Stimulated activated CD8-positive, alpha-beta memory T cell treated with anti-CD3 and anti-CD28 coated beads, Interleukin-4, amount 100 ng/mL, for 4 hours (primary cell): ENCODE data around the gene PSMD12.
"Not testable (repeated sequence)": the region's sequence is repeated elsewhere in the genome, so short reads cannot be mapped to it uniquely, and the experiment has no call there.

Source experiments
- DNase-seq, 2 donors: peaks; one replicate each; pipeline ENCODE4 v3.0.0-alpha.2; 2020; ENCODE audit warnings: low read depth in 2 of 2, low spot score in 1 of 2

The PSMD12 gene

DNA sequence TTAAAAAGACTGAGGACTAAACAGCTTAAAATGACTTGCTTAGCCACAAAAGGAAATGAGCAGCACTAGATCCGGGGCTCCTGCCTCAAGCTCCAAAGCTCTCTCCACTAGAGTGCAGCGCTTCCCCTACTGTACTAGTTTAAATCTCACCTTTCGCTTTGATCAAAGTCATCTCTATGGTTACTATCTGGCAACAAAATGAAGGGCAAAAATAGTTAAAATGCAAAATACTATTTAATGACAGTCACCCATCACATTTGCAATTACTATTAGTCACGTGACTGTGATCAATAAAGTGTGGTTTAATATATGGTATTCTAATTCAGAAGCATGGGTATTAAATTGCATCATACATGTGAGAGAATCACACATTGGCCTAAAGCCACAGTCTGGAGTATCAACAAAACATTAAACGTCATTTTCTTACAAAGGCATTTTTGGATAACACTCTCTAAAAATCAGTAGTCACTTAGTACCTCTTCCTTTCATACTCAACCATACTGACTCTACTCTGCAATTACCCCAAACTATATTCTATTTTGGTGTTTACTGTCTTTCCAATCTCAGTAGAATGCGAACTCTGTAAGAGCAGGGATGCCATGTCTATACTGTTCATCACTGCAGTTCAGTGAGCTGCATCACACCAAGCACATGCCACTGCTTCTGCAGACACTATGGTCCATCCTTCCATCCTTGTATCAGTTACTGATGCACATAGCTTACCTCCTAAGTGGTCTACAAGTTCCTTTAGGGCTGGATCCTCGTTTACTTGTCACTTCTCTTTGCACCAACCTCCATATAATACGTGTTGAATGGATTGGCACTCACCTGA lies 6.2 kb downstream of the PSMD12 start:
- no peak for DNase-seq

DNA sequence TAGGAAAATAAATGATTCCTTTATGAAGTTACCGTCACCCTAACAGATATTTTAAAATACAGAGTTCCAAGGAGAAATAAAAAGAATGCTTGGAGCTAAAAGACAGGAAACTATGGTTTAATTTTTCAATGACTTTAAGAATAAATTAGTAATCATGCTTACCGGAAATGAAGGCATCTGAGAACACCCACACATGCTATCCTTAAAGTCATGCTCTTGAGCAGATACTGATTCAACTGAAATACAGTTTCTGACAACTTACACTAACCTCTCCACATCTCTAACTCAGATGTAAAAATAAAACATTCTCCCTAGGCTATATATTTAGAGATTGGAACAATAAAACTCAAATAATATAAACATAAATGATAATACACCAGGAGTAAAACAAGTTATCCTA lies 7.8 kb downstream of the PSMD12 start:
- no peak for DNase-seq

DNA sequence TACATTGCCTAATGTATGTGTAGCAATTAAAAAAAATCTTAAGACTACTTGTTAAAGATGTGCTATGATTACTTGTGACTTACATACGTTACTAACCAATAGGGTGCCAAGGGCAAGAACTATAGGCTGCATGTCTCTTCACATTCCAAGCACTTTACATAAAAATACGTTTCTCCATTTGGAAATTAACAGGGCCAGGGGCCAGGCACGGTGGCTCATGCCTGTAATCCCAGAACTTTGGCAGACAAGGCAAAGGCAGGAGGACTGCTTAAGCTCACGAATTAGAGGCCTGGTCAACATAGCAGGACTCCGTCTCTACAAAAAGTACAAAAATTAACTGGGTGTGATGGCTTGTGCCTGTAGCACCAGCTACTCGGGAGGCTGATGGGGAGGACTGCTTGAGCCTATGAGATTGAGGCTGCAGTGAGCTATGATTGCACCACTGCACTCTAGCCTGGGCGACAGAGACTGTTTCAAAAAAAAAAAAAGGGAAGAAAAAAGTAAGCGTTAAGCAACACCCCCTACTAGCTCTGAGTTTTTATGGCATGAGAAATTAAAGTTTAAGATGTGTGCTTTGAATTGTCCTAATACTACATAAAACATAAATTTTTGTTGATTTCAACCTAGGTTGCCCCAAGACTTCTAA lies 12.3 kb downstream of the PSMD12 start:
- DNase-seq: no peak

DNA sequence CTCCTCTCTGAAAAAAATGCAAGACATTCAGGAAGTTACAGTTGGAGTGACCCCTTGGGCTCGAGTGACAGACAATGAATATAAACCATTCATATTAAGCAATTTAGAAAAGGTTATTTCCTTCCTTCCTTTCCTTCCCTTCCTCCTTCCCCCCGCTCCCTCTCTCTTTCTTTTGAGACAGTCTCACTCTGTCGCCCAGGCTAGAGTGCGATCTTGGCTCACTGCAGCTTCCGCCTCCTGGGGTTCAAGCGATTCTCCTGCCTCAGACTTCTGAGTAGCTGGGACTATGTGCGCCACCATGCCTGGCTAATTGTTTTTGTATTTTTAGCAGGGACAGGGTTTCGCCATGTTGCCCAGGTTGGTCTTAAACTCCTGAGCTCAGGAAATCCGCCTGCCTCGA lies 13.2 kb downstream of the PSMD12 start:
- no peak for DNase-seq

DNA sequence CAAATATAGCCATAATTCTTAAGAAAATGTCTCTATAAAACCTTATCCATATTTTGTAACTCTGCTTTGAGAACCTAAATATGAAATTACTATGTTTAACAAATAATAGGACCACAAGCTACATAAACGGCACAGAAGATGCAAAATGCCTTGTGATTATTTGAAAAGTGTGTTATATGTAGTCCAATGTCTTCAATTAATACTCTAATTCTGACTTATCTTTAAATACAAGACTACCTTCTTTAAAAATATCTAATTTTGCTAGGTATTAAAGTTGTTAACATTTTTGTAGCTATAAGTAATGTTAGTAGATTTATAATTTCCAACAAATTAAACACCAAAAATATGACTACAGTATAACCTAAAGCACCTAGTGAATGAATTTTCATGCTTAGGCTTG lies 17.0 kb downstream of the PSMD12 start:
- DNase-seq: no peak

DNA sequence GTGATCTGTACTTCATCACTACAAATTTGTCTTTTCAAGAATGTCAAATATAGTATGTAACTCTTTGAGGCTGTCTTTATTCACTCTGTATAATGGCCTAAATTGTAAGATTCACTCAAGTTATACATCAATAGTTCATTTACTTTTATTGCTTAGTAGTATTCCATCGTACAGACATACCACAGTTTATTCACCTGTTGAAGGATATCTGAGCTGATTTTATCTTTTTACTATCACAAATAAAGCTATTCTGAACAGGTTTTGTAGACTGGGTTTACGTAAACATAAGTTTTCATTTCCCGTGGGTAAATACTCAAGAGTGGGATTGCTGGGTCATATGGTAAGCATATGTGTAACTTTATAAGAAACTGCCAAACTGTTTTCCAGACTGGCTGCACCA lies 18.6 kb downstream of the PSMD12 start:
- no peak for DNase-seq

DNA sequence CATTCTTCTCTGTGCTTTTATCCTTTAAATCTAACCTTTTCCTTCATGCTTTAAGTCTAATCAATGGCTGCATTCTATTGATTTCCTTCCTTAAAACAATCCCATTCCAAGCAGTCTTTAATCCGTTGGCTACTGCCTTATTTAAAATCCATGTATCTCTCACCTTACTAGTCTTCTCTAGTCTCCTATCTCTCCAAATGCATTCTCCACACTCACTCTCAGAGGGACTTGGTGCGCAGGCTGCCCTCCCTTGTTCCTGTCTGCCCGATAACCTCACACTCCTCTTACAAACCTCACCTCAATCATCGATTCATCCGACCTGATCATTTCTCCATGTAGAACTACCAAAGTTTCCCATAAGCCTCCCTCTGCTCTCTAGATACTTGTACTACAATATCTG lies 23.1 kb downstream of the PSMD12 start:
- DNase-seq: no peak

DNA sequence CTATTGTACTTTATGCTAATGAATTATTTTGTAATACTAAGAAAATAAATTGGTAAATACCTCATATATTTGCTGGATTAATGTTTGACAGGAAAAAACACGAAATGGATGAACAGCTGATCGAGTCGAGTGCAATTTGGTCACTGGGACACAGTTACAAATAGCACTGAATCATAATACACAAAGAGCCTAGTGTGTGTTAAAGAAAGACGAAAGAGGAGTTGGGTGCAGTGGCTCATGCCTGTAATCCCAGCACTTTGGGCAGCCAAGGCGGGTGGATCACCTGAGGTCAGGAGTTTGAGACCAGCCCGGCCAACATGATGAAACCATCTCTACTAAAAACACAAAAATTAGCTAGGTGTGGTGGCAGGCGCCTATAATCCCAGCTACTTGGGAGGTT lies 28.0 kb downstream of the PSMD12 start:
- not testable (repeated sequence) for DNase-seq

DNA sequence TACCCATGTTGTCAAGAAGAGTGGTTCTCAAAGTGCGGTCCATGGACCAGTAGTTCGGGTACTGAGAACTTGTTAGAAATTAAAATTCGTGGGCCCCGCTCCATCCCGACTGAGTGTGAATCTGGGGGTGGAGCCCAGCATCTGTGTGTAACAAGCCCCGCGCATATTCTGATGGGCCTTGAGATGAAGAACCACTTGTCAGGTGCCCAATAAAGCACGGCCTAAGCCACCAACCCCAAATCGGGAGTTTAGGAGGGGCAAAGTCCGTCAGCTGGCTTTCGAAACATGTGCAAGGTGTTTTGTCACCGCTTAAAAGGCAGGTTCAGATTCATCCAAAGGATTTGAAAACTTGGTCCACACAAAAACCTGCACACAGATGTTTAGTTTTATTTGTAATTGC lies 29.5 kb downstream of the PSMD12 start:
- no peak for DNase-seq

DNA sequence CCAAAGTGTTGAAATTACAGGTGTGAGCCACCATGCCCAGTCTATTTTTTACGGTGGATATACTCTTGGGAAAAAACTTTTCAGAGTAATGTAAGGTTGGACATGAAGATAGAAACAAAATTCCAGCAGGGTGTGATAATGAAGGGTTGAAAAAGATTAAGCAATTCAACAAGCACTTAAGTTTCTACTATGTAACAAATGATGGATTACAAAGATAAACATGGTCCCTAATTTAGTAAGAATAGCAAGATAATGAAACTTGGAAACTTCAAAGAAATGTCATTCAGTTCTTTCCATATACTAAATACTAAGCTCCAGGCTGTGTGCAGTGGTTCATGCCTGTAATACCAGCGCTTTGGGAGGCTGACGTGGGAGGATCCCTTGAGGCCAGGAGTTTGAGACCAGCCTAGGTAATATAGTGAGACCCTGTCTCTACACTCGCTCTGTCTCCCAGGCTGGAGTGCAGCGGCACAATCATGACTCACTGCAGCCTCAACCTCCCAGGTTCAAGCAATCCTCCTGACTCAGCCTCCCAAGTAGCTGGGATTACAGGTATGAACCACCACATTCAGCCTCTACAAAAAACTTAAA lies 31.0 kb downstream of the PSMD12 start:
- no peak for DNase-seq

DNA sequence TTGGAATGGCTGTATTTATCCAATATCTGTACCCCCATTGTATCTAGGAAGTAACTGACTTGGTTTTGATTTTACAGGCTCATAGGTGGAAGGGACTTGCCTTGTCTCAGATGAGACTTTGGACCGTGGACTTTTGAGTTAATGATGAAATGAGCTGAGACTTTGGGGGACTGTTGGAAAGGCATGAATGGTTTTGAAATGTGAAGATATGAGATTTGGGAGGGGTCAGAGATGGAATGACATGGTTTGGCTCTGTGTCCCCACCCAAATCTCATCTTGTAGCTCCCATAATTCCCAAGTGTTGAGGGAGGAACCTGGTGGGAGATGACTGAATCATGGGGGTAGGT lies 34.2 kb downstream of the PSMD12 start:
- DNase-seq: not testable (repeated sequence)

DNA sequence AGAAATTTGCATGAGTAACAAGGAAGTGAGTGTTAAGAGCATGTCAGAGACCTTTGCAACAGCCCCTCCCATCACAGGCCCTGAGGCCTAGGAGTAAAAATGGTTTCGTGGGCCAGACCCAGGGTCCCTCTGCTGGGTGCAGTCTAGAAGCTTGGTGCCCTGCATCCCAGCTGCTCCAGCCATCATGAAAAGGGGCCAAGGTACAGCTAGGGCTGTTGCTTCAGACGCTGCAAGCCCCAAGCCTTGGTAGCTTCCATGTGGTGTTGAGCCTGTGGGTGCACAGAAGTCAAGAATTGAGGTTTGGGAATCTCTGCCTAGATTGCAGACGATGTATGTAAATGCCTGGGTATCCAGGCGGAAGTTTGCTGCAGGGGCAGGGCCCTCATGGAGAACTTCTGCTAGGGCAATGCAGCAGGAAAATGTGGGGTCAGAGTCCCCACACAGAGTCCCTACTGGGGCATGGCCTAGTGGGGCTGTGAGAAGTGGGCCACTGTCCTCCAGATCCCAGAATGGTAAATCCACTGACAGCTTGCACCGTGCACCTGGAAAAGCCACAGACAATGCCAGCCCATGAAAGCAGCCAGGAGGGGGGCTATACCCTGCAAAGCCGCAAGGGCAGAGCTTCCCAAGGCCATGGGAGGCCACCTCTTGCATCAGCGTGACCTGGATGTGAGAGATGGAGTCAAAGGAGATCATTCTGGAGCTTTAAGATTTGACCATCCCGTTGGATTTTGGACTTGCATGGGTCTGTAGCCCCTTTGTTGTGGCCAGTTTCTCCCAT lies 34.8 kb downstream of the PSMD12 start:
- not testable (repeated sequence) for DNase-seq

DNA sequence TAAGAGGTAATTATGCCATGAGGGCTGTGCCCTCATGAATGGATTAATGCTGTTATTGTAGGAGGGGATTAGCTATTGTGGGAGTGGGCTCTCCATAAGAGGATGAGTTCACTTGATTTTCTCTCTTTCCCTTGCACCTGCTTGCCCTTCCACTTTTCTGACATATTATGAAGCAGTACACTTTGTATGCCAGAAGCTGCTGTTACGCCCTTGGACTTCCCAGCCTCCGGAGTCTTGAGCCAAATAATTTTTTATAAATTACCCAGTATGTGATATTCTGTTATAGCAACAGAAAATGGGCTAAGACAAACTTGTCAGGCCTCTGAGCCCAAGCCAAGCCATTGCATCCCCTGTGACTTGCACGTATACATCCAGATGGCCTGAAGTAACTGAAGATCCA lies 38.4 kb downstream of the PSMD12 start:
- DNase-seq: no peak

DNA sequence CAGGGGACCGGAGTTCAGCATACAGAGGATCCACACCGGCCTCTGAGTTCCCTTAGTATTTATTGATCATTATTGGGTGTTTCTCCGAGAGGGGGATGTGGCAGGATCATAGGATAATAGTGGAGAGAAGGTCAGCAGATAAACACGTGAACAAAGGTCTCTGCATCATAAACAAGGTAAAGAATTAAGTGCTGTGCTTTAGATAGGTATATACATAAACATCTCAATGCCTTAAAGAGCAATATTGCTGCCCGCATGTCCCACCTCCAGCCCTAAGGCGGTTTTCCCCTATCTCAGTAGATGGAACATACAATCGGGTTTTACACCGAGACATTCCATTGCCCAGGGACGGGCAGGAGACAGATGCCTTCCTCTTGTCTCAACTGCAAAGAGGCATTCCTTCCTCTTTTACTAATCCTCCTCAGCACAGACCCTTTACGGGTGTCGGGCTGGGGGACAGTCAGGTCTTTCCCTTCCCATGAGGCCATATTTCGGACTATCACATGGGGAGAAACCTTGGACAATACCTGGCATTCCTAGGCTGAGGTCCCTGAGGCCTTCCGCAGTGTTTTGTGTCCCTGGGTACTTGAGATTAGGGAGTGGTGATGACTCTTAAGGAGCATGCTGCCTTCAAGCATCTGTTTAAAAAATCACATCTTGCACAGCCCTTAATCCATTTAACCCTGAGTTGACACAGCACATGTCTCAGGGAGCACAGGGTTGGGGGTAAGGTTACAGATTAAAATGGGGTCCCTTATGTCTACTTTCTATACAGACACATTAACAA lies 39.2 kb downstream of the PSMD12 start:
- DNase-seq: not testable (repeated sequence)

DNA sequence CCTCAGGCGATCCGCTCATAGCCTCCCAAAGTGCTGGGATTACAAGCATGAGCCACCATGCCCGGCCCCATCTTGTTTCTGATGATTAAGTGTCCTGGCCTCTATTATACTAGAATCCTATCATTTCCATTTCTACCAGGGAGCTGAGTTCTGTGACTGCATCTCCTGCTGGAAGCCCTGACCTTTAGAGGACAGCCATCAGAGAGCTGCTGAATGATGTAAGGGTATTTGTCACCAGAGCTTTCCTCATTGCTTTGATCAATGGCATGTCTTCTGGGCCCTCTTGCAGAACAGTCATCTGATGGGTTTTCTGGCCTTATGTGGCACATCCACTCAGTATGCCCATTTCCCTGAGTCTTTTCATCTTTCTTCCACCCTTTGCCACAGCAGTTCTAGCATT lies 39.9 kb downstream of the PSMD12 start:
- no peak for DNase-seq

DNA sequence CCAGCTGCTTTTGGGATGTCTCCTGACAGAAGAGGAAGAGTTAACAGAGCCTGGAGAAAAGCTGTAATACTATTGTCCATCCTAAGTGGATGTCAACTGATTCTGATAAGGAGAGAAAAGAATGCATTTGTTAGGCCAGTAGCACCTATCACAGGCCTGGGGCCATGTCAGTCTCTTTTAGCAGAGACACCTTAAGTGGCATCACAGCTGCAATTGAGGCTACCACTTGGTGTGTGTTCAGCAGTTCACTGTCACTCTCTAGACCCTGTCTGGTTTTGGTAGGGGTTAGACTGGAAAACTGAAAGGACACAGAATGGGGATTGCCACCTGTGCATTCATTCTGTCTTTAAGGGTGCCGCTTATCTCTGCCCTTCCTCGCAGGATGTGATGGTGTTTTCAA lies 42.0 kb downstream of the PSMD12 start:
- no peak for DNase-seq

DNA sequence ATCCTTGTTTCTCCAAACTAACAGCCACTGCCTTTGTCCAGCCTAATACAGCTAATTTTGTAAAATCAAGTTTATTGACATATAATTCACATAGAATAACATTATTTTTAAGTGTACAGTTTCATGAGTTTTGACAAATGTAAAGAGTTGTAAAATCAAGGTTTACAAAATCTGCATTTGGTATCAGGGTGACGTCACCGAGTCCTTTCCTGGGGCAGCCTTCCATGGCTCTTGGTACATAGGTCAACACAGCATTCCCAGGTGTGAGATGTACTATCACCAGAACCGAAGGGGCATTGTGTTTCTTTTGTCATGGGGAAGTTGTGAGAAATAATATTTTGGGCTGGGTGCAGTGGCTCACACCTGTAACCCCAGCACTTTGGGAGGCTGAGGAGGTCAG lies 42.9 kb downstream of the PSMD12 start:
- no peak for DNase-seq

DNA sequence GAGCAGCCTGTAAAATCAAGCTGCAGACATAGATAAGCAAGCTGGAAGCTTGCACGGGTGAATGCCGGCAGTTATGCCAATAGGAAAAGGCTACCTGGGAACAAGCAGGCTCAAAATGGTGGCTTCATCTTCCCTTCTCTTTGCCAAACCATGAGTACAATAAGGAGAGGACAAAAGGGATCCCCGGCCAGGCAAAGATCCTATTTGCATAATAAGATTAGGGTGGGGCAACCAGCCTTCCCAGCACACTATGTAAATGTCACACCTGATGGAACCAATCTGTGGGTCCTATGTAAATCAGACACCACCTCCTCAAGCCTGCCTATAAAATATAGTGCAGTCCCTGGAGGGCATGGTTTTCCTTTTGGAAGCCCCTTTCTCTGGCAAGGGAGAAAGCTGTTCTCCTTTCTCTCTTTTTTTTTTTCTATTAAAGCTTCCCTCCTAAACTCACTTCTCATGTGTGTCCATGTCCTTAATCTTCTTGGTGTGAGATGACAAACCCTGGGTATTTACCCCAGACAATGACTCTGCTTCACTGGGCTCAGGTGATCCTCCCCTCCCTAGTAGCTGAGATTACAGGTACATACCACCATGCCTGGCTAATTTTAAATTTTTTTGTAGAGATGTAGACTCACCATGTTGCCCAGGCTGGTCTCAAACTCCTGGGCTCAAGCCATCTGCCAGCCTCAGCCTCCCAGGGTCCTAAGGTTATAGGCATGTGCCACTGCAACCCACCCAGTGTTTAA lies 44.2 kb downstream of the PSMD12 start:
- no peak for DNase-seq

DNA sequence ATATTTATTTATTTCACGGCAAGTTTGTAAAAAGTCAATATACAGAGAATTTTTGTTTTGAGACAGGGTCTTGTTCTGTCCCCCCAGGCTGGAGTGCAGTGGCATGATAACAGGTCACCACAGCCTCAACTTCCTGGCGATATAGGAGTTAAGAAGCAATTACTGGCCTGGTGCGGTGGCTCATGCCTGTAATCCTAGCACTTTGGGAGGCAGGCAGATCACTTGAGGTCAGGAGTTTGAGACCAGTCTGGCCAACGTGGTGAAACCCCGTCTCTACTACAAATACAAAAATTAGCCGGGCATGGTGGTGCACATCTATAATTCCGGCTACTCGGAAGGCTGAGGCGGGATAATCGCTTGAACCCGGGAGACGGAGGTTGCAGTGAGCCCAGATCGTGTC lies 44.9 kb downstream of the PSMD12 start:
- not testable (repeated sequence) for DNase-seq

DNA sequence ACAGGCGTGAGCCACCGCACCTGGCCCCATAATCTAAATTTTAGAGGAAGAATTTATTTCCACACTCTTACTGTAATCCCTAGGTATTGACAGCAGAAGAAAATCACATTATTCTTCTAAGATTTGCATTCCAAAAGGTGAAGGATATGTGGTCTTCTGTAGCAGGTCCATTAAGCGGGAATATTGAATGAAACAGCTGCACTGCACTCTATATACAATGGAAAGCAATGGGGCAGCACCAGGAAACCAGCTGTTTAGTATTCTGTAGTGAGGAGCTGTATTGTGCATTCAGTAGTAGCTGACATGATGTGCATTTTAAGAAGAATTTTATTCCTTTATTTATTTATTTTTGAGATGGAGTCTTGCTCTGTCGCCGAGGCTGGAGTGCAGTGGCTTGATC lies 49.6 kb downstream of the PSMD12 start:
- DNase-seq: no peak
